GM18868 (cell line): Measurements from ENCODE around the gene CCT2.

ENCODE experiments used
- ATAC-seq: cut with Tn5 transposase; IDR thresholded peaks from one replicate; pipeline ENCODE4 v1.9.1; 2021; ENCODE audit warnings: mild to moderate bottlenecking, moderate library complexity; ENCODE audit not compliant: unreplicated experiment

Gene CCT2

GRCh38 chr12:69639400-69640016 is 54.2 kb downstream of the CCT2 start:
- ATAC-seq: peak; percentile 92

- no peak for ATAC-seq
Measured at GRCh38 chr12:69641546-69641945, 56.3 kb downstream of the CCT2 start.

- no peak for ATAC-seq
Measured at GRCh38 chr12:69642531-69642930, 57.3 kb downstream of the CCT2 start.

GRCh38 chr12:69644511-69644910 is 59.3 kb downstream of the CCT2 start:
- ATAC-seq: no peak

- no peak for ATAC-seq
Measured at GRCh38 chr12:69645031-69645430, 59.8 kb downstream of the CCT2 start.

GRCh38 chr12:69647178-69647577 is 61.9 kb downstream of the CCT2 start:
- ATAC-seq: no peak

GRCh38 chr12:69648476-69648875 is 63.2 kb downstream of the CCT2 start:
- no peak for ATAC-seq

- ATAC-seq: no peak
Measured at GRCh38 chr12:69649529-69649928, 64.3 kb downstream of the CCT2 start.
